ENCODE data around the gene MED10.
"Not testable (repeated sequence)": the region's sequence is repeated elsewhere in the genome, so short reads cannot be mapped to it uniquely, and the experiment has no call there.

MED10 gene

DNA sequence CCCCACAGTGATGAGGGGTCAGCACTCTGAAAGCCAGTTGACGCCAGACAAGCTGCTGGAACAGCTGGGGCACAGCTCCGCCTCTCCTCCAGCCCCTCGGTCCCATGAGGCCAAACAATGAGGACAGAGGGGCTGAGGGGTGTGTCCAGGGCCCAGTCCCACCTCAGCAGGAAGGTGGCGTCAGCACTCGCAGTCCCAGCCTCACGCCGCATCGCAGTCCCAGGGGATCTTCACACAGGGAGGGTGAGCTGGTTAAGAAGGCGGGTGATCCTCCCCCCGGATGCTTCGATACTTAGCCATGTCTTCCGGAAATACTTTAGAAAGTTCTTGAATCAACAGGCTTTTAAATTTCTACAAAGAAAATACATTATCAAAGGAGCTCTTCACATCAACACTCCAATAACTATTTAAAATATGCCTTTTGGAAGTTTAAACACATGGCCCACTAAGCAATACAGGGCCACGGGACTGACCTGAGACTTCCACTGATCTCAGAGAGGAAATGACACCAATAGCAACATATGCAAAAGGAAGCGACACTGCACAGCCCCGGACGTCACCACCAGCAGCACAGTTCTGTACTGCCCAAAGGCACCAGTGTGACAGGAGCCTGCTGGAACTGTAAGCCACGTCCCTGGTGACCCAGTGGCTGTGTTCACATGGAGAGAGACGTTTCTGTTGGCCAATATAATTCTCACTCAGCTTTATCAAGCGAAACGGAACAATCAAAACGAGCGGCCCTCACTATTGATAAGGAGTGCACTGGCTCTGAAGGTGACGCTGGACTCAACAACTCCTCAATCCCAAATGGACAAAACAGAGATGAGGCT lies 5.9 kb downstream of the MED10 start:
- DNase-seq: no peak

DNA sequence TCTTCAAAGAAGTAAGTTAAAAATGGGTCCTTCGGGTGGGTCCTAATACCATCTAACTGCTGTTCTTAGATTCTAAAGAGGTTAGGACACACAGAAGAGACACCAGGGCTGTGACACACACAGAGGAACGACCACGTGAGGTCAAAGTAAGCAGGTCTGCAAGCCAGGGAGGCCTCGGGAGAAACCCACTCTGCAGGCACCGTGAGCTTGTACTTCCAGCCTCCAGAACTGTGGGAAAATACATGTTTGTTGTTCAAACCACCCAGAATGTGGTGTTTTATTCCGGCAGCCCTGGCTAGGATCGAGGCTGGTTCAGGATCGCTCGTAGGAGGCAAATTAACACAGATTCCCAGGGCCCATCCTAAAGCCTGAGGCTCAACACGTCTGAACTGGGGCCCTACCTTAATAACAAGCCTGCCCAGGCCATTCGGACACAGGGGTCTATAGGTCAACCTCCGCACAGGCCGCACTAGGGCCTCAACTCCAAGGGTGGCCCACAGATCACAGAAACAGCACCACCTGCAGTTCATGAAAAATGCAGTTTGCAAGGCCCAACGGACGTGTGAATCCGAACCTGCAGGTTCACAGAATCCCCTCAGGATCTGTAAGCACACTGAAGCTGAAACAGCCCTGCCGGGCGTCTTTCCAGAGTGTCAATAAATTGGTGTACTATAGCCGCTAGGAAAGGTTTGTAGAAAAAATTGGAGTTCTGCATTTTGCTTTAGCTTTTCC lies 7.1 kb downstream of the MED10 start:
- no peak for DNase-seq

DNA sequence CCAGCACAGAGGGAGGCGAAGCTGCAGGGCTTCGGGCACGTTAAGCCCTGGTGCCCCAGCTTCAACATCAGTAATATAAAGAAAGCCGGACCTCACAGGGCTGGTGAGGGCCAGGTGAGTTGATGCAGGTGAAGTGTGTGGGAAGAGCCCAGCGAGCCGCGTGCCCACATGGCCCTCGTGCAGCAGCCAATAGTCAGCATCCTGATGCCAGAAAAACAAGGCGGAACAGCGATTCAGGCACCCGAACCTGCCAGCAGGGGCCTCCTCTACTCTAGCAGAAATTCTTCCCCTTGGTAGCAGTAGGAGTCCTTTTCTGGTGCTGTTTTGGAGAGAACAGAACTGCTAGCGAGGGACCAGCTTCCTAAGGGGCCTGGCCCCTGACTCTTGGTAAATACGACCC lies 7.8 kb downstream of the MED10 start:
- DNase-seq: no peak

DNA sequence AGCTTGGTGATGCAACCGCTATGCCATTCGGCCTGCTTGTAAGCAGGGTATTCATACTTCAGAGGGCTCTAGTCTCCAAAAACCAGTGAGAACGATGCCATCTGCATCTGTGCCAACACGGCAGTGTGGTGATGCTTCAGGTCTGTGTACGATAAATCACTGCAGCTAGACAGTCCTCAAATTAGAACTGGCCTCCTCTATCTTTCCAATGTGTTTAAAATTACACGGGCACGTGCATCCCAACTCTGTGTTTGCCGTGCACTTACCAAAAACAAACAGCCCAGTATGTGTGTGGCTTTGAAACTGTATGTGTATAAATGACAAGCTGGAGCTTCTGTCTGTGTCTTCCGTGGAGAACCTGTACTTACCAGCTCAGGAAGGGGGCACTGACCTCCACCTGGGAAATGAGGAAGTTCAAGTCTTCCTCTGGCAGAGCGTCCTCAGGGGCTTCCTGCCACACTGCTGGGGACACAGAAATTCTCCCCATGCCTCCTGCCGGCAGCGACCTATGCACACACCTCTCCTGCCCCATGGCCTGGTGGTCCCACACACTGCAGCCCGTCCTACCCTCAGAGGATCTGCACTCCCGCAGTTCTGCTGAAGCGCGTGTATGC lies 12.3 kb downstream of the MED10 start:
- no peak for DNase-seq

DNA sequence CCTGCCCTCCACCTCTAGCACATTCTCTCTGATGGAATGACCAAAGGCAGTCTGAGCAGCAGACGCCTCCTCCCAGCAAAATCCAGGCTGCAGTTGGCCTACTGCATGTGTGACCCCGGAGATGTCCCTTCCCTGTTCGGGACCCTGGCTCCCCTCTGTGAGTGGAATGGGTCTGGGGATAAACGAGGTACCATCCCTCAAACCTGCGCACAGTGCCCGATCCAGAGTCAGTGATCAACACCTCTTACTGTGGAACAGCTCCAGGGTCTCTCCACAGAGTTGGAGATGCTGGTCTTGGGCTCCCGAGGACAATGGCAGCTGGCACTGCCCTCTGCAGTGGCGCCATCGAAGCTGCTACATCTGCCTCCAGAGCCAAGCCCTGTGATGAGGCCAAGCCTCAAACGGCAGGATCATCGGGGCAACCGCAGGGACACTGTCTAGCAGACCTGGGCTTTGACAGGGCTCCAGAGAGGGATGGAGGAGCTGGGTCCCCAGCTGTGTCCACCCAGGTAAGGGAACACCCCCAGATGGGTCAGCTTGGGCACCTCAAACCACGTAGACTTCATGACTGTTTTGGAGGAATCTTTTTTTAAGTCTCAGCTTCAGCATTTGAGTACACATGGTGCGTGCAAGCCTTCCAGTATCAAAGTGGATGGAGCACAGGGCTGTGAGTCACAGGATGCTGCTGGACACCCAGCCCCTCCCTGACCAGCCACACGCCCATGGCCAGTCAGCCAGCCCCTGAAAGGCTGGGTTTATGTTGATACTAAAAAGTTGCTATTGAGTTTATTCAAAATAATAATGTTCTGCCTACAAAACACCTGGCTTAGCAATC lies 13.0 kb downstream of the MED10 start:
- DNase-seq: no peak

DNA sequence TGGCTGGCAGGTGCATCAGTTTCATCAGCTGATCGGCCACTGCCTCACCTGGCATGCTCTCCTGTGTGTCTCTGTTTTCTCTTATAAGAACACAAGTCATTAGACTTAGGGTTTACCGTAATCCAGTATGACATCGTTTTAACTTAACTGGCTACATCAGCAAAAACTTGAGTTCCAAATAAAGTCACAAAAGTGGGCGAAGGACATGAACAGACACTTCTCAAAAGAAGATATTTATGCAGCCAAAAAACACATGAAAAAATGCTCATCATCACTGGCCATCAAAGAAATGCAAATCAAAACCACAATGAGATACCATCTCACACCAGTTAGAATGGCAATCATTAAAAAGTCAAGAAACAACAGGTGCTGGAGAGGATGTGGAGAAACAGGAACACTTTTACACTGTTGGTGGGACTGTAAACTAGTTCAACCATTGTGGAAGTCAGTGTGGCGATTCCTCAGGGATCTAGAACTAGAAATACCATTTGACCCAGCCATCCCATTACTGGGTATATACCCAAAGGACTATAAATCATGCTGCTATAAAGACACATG lies 14.8 kb downstream of the MED10 start:
- not testable (repeated sequence) for DNase-seq

DNA sequence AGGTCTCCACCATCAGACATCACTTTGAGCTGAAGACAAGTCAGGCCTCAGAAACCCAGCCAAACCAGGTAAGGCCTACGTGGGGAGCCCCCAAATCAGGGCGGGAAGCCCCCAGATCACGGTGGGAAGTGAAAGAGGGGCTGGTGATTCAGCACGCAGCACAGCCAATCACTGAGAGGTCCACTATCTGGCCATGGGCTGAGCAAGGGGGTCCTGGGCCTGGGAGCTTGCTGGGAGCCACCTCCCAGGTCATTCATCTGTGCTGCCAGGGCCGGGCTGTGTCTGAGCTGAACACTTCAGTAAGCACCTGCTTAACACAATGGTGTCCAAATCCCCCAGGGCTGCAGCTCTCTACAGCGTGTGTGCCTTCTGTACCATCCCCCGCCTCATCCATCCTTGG lies 15.5 kb downstream of the MED10 start:
- no peak for DNase-seq

DNA sequence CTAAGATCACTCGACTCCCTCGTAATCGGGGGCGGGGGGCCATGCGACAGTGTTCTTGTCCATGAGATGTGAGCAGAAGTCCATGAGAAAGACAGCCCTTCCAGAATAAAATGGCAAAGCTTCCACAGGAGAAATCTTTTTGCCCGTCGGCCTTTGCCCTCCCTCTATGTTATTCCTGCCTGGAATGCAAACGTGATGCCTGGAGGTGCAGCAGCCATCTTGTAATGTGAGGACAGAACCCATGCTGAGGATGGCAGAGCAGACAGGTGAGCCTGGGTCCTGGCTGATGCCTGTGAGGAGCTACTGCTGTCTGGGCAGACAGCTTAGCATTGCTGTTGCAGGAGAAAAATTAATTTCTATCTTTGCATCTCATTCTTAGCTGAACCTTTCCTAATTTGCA lies 17.2 kb downstream of the MED10 start:
- no peak for DNase-seq

DNA sequence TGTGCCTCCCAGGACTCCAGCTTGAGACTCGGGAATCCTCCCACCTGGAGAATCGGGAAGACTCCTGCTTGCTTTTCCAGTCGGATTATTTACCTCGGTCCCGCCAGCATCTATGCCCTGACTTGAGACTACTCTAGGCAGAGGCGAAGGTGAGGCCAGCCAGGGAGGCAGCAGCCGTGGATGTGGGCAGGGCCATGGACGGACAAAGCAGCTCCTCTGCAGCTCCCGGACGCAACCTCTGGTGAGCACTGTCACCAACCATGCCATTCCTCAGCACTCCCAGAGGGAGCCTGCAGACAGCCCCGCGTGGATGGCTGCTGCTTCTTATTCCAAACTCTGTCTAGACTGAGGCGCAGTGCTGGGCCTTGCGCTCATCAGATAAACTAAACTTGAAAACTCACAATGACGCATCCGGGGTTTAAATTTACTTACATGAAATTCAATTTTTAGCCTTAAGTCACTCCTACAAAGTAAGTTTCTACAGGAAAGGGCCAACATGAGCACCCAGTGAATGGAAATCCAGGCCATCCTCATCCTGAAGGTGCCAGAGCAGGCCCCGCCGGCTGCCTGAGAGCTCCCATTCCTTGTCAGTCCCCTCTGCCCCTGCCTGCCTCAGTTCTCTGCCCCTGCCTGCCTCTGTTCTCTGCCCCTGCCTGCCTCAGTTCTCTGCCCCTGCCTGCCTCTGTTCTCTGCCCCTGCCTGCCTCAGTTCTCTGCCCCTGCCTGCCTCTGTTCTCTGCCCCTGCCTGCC lies 17.8 kb downstream of the MED10 start:
- no peak for DNase-seq

DNA sequence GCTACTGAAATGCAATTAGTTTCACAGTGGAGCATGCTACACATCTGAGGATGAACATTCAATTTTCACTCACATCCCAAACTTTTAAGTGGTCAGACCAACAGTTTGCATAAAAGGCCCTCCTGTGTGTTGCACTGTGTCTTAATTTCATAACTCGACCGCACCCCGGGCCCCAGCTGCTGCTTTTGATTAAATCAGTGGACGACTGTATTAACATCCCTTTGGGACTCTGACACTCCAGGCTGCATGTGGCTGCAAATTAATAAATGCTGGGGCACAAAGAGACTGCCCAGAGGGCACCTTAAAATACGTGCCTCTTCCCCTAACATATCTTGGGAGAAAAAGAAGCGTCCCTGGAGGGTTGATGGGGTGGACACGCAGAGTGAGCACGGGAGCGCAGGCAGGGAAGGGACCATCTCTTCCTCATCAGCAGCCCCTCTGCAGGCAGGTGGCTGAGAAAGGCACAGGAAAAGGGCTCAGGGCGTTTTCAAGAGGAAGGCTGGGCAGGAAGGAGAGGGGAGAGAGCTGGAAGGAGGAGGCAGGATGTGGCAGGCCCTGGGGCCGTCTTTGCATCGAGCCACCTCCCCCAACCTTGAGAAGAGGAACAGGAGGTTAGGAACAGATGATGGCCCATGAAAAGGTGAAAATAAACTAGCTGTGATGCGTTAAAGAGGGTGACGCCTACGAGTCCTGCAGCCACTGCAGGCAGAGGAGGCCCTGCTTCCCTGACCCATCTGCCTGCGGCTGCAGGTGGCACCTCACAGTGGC lies 18.6 kb downstream of the MED10 start:
- no peak for DNase-seq

DNA sequence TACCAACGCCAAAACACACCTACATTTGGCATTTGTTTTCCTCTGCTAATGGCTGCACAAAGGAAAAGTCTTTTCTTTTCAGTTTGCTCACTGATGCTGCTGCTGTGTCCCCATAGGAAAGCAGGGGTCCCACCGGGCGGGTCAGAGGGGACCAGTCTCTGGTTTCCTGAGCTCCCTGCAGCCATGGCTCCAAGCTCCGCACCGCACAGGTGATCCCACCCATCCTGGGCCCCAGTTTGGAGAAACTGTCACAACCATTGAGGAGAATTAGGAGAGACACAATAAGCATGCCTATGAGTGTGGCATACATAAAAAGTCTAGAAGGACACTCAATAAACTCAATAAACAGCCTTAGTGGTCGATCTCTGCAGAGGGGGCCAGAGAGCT lies 19.9 kb downstream of the MED10 start:
- DNase-seq: no peak

DNA sequence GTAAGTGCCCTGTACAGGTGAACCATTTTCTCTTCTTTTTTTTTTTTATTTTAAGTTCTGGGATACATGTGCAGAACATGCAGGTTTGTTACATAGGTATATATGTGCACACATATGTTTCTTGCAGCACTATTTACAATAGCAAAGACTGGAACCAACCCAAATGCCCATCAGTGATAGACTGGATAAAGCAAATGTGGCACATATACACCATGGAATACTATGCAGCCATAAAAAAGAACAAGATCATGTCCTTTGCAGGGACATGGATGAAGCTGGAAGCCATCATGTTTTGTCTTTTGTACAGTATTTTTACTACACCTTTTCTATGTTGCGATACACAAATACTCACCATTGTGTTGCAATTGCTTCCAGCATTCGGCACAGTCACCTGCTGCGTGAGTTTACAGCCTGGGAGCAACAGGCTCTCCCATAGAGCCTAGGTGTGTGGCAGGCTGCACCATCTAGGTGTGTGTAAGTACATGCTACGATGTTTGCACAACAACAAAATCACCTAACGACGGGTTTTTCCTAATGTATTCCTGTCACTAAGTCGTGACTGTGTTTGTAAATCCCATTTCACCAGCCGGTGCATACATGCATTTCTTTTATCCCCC lies 20.4 kb downstream of the MED10 start:
- DNase-seq: not testable (repeated sequence)

DNA sequence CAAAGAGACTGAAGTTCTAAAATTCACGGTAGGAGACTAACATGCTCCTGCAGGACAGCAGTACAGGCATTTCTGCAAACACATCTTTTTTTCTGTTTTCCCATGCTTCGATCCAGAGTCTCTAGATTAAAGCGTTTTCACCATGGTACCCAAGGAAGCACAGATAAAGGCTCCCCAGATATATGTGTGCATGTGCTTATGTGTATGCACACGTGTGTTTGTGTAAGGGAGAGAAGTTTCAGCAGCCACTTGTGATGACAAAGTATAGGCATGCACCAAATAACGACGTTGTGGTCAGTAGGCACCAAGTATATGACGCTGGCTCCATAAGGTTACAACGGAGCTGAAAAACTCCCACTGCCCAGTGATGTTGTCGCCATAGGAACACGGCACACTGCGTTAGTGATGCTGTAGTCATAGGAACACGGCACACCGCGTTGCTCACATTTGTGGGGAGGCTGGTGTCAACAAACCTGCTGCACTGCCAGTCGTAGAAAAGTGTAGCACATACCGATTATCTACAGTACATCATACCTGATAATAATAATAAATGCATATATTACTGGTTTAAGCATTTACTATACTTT lies 21.7 kb downstream of the MED10 start:
- DNase-seq: no peak

DNA sequence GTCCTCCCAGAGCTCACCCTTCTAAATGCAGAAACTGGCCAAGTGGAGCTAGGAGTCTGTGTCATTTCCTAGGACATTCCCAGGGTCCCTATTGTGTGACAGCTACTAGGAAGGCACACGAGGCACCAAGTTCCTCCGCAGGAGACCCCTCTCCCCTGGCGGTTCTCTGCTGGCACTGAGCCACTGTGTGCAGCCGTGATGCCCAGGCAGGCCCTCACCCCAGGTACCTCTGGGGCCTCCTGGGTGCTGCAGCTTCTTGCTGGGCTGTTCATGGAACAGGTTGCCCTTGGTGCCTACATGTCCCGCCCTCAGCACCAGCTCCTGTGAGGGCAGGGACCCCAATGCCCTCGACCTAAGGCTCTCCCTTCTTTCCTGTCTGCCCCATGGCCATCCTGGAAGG lies 23.1 kb downstream of the MED10 start:
- no peak for DNase-seq

DNA sequence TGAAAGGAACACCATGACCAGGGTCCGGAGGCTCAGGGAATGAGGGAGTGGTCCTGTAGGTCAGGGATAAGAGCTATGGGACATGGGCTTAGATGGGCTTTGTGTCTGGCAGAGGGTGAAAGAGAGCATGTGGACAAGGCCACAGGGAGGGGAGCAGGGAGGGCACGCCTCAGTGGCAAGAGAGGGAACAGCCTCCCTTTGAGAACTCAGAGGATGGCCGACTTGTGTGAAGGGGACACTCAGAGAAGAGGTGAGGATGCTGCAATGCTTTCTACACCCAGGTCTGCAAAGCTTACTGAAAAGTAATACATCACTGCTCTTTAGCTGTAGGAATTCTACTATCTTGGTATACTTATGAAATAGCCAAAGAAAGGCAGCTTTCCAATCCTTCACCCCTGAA lies 23.5 kb downstream of the MED10 start:
- DNase-seq: no peak

DNA sequence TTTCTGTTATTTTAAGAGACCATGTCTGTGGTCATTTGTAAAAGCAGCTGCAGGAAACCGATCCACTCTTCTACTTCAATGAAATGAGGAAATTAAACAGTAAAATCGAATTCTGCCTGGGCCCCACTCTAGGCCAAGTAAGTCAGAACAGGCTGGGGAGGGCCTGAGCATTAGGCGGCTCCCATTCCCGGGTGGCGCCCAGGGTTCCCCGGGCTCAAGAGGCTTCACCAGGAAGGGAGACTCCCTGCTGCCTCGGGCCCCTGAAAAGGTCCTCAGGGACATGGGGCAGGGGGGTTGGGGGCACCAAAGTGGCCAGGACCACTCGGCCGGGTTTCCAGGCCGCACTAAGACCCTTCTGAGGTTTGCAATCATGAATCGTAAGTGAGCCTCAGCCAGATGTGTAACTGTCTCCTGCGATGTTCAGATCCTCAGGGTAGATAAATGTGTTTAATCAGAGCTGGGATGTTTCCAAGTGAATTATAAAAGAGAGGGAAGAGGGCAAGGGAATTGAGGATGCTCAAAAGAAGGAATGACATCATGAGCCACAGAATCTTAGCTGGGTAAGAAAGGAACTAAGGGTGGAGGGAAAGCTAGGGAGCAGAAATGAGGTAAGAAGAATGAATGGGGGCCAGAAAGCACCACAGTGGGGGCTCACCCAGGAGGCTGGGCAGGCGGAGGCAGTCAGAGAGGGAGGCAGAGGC lies 24.6 kb downstream of the MED10 start:
- DNase-seq: no peak

DNA sequence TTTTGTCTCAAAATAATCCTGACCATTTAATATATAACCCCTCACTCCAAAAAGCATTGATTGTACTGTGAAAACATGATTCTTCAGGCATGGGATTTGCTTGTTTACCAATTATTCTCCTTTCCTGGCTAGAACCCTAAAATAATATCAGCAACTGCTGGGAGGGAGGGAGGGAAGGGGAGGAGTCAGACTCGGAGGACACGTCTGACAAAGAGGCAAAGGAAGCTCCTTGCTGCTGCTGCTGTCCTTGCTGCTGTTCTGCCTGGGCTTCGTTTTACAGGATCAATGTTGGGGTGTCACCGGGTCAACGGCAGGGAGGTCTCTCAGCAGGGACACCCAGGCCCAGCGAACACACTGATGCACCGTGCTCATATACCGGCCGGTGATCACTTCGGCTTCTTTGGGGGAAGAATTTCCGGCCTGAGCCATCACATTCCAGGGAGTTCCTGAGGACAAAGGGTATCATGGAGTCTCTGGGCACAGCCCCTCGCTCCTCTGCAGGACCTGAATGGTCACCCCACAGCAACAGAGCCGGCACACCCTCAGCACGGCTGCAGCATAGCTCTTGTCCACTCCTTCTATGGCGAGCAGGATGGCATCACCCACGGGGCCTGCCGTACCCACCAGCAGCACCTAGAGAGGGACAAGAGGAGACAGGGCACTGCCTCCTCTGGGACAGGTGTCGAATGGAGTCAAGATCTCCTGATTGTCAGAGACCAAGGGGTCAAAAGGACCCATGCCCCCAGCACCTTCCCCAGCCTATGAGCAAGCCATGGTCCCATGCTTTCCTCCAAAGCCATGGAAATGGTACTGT lies 27.9 kb downstream of the MED10 start:
- DNase-seq: no peak

DNA sequence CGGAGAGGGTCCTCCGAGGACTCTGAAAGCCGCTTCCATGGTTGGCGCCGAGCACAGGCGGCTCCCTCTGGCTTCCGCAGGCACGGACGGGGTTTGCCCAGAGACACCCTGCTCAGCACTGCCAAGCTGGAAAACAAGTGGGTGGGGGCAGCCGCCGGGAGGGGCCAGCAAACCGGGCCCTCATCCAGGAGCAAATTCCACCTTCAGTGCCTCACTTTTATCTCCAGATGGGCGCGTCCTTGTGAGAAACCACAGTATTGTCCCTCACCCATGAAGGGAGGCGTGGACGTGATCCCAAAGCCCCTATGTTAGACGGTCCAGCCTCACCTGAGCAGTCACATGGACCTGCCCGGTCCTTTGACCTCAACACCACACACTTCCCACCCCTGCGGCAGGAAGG lies 29.0 kb downstream of the MED10 start:
- DNase-seq: no peak

DNA sequence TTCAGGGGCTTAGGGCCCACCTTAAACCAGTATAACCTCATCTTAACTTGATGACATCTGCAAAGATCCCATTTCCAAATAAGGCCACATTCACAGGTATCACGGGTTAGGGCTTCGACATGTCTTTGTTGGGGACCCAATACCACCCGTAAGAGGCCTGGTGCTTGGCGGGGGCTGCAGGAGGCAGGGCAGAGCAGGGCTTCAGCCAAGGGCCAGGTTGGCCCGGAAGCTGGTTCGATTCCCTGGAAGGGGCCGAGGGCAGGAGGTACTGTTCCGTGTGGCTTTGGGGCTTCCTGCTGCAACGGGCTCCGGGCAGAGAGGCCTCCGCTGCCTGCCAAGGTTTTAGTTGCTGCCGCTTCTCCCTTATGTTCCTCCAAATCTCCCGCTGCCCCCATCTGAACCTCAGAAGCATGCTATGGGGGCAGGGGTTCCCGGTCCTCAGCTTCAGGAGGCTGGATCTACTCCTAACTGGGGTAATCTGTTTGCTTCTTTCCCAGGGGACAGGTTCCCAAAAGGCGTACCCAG lies 29.8 kb downstream of the MED10 start:
- no peak for DNase-seq
